GM19328 (cell line): Measurements from ENCODE around the gene PDE1C.

ENCODE experiments used
- ATAC-seq: cut with Tn5 transposase; IDR thresholded peaks from one replicate; pipeline ENCODE4 v1.9.1; 2021; ENCODE audit warnings: mild to moderate bottlenecking, moderate library complexity; ENCODE audit not compliant: unreplicated experiment

Gene PDE1C

DNA sequence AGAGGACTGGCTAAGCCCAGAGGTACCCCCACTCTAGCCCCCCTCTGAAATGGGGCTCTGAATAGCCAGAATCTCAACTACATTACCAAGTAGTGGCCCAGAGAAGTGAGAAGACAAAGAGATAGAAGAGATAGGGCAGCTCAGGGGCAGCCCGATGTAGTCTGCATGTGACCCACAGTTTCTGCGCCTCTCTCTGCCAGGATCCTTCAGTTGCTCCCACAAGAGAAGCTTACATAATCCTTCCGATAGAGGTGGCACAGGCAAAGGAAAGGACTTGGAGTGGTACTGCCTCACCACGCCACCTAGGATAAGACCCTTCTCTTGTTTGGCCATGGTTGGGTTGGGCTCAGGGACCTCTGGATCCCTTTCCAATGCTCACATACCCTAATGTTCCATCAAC lies 5.4 kb upstream of the PDE1C start:
- ATAC-seq = no peak

- ATAC-seq = no peak
Measured at GRCh38 chr7:32074787-32075585, 4.8 kb upstream of the PDE1C start.

DNA sequence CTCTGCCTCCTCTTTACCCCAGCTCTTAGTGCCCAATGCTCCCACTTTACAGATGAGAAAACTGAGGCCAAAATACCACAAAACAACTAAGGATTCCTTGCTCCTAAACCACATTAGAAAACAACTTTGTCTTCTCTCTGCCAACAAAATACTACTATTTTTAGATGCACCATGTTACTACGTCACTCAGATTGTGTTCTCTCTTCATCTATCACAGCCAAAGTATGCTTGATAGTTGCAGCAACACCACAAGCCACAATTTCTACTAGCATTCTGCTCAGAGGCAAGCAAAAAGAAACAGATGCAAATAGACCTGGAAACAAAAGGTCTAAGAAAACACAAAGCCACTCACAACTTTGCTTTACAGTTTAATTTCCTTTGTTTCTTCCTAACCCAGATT lies 3.3 kb upstream of the PDE1C start:
- ATAC-seq = no peak

DNA sequence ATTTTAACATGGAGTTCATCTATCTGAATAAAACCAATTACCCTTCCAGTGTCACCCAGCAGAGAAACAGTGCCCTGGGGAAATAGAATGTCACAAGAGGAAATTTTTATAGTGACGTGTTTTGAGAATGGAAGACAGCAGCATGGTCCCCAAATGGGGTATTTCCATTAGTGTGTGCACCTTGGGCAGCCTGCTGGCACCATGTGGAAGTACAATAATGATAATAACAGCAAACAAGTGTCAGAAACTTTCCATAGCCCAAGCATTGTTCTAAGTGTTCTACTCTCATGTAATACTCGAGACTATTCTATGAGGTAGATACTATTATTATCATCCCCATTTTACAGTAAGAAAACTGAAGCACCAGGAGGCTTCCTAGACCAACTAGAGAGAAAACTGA lies 2.2 kb upstream of the PDE1C start:
- ATAC-seq = no peak

DNA sequence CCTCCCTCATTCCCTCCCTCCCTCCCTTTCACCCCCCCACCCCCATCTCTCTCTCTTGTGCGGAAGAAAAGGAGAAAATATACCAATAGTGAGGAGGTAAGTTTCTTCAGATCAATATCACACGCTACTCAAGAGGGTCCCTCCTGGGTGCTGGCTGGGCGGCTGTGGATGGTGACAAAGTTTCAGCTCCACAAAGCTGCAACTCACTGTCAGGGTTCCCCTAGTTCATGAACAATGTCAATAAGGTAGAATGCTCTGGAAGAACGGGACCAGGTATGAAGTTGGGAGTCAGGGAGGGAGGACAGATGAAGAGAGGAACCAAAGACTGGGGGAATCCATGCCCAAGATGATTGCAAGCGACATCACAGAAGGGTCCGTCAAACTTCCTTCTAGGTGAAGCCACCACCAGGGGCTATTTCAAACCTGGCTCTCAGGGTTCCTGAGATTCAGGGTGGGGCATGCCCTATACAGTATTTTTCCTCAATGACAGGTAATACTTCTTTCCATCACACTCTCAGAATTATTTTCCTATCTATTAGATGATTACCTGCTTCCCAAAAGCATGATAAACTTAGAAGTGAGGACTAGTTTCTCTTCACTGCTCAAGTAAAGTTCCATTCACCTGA lies 1.4 kb upstream of the PDE1C start:
- ATAC-seq = no peak

DNA sequence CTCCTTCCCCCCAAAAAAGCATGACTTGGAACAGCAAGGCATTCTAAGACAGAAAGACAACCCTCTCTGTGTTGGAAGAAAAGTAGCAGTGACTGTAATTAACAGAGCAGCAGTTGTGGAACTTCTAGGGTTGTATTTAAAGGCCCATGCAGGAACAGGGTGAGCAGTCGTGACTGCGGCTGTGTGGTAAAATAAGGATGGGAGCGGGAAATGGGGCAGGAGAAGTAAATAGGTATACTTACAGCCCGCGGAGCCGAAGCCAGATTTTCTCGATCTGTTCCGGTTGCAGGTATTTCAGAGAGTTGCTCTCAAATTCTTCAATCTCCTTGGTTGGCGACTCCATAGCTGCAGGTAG lies 179 bp downstream of the PDE1C start:
- ATAC-seq = no peak

DNA sequence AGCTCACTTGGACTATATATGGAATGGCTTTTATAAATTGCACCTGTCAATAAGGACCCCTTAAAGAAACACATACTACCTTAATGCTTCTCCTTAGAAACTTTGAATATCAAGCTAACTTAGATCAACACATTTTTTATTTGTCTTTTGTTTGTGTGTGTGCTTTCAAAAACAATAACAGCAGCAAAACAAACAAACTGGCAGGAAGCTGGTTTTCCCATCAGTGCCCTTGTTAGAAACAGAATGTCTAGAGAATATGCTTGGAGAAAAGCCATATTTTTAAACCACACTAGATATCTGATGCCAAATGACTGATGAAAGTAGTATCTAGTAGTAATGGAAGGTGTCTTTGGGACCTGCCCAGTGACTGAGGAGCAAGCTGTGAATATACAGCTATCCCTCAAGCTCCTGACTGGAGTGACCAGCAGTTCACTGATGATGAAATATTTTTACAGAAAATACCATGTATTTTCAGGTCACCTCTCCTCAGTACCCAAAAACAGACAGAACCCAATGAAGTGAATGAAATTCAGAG lies 1.0 kb downstream of the PDE1C start:
- ATAC-seq = no peak

- ATAC-seq = no peak
Measured at GRCh38 chr7:32068411-32069101, 1.7 kb downstream of the PDE1C start.

DNA sequence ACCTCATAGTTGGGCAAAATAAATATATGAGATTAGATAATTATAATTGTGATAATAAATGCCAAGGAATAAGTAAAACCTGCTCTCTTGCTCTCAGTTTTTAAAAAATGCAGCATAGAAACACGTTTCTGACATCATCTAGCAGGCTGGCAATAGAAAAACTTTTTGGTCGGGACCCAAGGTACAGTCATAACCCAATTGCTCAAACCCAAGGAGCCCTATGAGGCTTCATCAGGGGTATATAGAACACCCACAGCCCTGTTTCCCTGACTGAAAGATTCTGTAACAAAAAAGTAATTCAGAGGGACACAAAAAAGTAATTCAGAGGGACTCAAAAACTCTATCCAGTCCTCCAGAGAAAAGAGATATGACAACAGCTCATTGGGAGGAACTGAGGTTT lies 3.8 kb downstream of the PDE1C start:
- ATAC-seq = no peak

GRCh38 chr7:32063614-32064013 lies 6.6 kb downstream of the PDE1C start:
- ATAC-seq = no peak

- no peak for ATAC-seq
Measured at GRCh38 chr7:32062150-32062549, 8.1 kb downstream of the PDE1C start.

DNA sequence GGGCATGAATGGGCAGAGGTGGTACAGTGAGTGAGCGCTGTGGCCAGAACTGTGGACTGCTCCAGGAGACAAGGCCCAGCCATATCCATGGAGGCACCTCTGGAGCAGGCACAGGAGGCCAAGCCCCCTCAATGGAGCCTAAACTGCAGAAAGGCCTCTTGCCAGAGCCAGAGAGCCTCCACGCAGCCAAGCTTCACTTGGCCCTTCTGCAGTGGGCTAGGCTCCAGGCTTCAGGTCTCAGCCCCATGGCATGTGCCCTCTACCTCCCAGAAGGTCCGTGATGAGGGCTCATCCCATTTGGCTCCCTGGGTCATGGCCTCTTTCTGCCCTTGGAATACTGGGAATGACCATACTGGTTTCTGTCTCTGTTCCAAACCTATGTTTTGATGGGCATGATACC lies 8.9 kb downstream of the PDE1C start:
- ATAC-seq = no peak

GRCh38 chr7:32059289-32060011 lies 10.8 kb downstream of the PDE1C start:
- ATAC-seq = no peak

DNA sequence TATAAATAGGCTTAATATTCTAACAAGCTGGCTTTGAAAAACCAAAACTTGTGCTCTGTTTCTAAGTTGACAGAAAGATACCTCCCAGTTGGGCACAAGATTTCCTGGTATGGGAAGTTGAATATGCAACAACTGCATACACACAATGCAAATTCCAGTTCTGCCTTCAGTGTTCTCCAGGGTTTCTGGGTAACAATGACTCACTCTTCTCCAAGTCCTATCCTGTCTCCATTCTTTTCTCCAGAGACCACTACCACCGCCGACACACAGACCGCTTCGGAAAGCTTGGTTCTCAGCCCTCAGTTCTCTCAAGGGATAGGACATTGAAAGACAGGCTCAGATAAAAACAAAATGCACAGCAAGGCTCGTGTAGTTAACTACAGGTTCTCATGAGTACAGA lies 12.2 kb downstream of the PDE1C start:
- ATAC-seq = no peak

DNA sequence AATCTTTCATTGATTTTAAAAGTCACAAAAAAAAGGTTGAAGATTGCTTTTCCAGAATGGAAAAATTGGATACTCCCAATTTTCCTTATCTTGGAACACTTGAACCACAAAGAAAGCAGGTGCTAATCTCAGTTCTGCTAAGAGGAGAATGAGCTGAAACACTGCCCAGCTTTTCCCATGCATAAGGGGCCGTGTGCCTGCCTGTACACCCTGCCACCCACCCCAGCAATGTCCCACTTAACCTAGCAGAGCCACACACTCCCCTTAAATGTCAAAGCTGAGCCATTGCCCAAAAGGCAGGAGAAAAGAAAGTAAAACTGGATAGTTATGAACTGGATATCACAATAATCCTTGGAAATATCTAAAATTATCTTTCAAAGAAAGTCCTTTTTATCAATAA lies 13.4 kb downstream of the PDE1C start:
- no peak for ATAC-seq

- ATAC-seq = no peak
Measured at GRCh38 chr7:32053204-32053603, 17.0 kb downstream of the PDE1C start.

DNA sequence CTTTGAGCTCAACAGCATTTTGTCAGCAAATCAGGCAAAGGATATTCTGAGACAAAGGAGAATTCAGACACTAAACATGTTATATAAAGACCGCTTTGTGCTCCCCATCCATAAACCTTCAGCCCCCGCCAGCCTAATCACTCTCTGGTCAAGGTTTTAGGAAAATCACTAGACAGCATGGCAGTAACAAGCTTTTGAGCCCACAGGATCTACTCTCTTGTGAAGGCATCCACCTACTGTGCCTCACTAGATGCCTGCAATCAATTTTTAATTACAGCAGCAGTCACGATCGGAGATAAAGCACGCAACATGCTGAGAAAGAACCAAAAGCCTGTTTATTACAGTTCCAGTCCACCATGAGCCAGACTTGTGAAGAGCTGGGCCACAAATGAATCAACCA lies 19.1 kb downstream of the PDE1C start:
- no peak for ATAC-seq

DNA sequence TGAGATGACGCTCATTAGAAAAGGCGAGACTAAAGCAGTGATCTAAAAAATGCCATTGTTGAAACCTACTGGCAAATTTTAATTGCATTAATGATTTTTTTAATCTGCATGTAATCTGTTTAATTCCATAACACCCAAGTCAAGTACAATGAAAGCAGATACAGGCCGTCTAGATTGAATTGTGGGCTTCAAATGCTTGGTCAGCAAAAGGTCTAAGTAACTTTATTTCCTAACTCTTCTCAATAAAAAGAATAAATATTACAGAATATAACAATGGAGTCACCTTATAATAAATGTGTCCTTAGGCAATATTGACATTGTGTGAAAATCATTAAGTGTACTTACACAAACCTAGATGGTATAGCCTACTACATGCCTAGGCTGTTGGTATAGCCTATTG lies 20.6 kb downstream of the PDE1C start:
- no peak for ATAC-seq

DNA sequence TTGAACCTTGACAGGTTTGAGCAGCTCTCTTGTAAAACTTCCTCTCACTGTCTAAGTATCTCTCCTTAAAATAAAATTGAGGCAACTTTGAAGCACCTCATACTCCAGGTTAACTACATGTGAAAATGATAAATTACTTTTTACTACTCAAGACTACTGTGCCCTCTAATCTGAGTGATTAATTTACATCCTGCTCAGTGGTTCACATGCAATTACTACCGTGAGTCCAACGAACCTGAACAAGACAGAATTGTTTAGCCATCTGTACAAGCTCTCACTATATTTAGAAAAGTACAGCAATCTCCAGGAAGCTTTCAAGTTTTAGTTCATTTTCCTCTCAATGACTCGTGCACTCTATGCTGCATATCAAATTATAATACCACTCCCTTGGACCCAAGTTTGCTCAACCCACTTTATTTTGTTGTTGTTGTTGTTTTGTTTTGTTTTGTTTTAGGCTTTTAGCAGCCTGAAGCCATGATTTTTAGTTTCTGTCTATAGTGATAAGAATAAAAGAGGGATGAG lies 21.2 kb downstream of the PDE1C start:
- peak; percentile 61 for ATAC-seq

- ATAC-seq = no peak
Measured at GRCh38 chr7:32047801-32048200, 22.4 kb downstream of the PDE1C start.

- ATAC-seq = no peak
Measured at GRCh38 chr7:32047075-32047474, 23.1 kb downstream of the PDE1C start.
